WTC11 (cell line): ENCODE measurements around the gene CENPS. TPM values are rescaled to one million over a fixed set of nuclear protein-coding genes. Genes with fewer than 3 reads are reported as not detected.

ENCODE experiments used
- ATAC-seq: fragments of 200-7000 bp; cut with Tn5 transposase; 2 replicates; pipeline ENCODE4 v1.10.0; 2021; ENCODE audit warnings: mild to moderate bottlenecking, moderate library complexity
- CTCF ChIA-PET: fragments of 300-600 bp; sonication (Branson Sonifier 250); formaldehyde crosslinking; loops from one replicate; lab custom pipeline; 2021; ENCODE audit warnings: antibody characterized with exemption; lab: Charles Lee
- POLR2A ChIA-PET: fragments of 350-600 bp; sonication (Branson Sonifier 250); formaldehyde crosslinking; loops from one replicate; lab custom pipeline; 2021; ENCODE audit warnings: antibody characterized with exemption; lab: Charles Lee
- DNase-seq: peaks from one replicate; pipeline ENCODE4 v3.0.0; 2021; ENCODE audit warnings: low spot score
- H3K27ac Mint-ChIP-seq: 2 replicates; pipeline ENCODE4 v1.8.0; 2021; ENCODE audit warnings: mixed read lengths
- H3K27me3 Mint-ChIP-seq: 2 replicates; pipeline ENCODE4 v1.8.0; 2021; ENCODE audit warnings: low read depth, mild to moderate bottlenecking, moderate library complexity, mixed read lengths
- H3K36me3 Mint-ChIP-seq: 2 replicates; pipeline ENCODE4 v1.8.0; 2021; ENCODE audit warnings: mixed read lengths
- H3K4me1 Mint-ChIP-seq: 2 replicates; pipeline ENCODE4 v1.8.0; 2022; ENCODE audit warnings: mixed read lengths
- H3K4me3 Mint-ChIP-seq: 2 replicates; pipeline ENCODE4 v1.8.0; 2021; ENCODE audit warnings: mild to moderate bottlenecking, moderate library complexity, mixed read lengths
- H3K9me3 Mint-ChIP-seq: 2 replicates; pipeline ENCODE4 v1.8.0; 2021; ENCODE audit warnings: mixed read lengths
- EMX1 ChIP-seq: fragments of 250-450 bp; sonication (Bioruptor Pico); IDR thresholded peaks from 2 replicates; pipeline ENCODE4 v1.8.0; 2021; ENCODE audit warnings: mild to moderate bottlenecking
- ETV6 ChIP-seq: sonication (generic); formaldehyde crosslinking; IDR thresholded peaks from 2 replicates; pipeline ENCODE4 v1.8.1; 2022; ENCODE audit warnings: mild to moderate bottlenecking, missing genetic modification reagents
- GRHL2 ChIP-seq: fragments of 250-450 bp; sonication (Bioruptor Pico); IDR thresholded peaks from 2 replicates; pipeline ENCODE4 v1.8.0; 2022; ENCODE audit warnings: mild to moderate bottlenecking, moderate library complexity; ENCODE audit not compliant: insufficient replicate concordance, severe bottlenecking
- HMGA2 ChIP-seq: fragments of 250-450 bp; sonication (Bioruptor Pico); IDR thresholded peaks from 2 replicates; pipeline ENCODE4 v1.4.0; 2021; ENCODE audit warnings: mild to moderate bottlenecking, moderate library complexity
- JUN ChIP-seq: sonication (generic); formaldehyde crosslinking; IDR thresholded peaks from 2 replicates; pipeline ENCODE4 v1.8.0; 2023; ENCODE audit warnings: mild to moderate bottlenecking, missing genetic modification reagents
- NFYB ChIP-seq: sonication (generic); formaldehyde crosslinking; conservative IDR thresholded peaks from 2 replicates; pipeline ENCODE4 v1.8.0; 2022; ENCODE audit warnings: low read depth, missing genetic modification reagents
- OVOL2 ChIP-seq: fragments of 250-450 bp; sonication (Bioruptor Pico); IDR thresholded peaks from 2 replicates; pipeline ENCODE4 v1.9.0; 2021; ENCODE audit warnings: mild to moderate bottlenecking, borderline replicate concordance
- SOX15 ChIP-seq: fragments of 250-450 bp; sonication (Bioruptor Pico); IDR thresholded peaks from 2 replicates; pipeline ENCODE4 v1.9.0; 2021; ENCODE audit warnings: mild to moderate bottlenecking
- TEAD1 ChIP-seq: sonication (generic); formaldehyde crosslinking; IDR thresholded peaks from 2 replicates; pipeline ENCODE4 v1.8.0; 2022; ENCODE audit warnings: mild to moderate bottlenecking, missing genetic modification reagents
- total RNA-seq: library from RNA; stranded (reverse); gene quantifications from 3 replicates; pipeline ENCODE4 v1.2.3, GENCODE V29; 2021
- TF ChIP-seq, protein P1 (sequence below): sonication (generic); formaldehyde crosslinking; IDR thresholded peaks from 2 replicates; pipeline ENCODE4 v1.8.0; 2023; ENCODE audit warnings: missing genetic modification reagents, mild to moderate bottlenecking, borderline replicate concordance
- TF ChIP-seq, protein P2 (sequence below): sonication (generic); formaldehyde crosslinking; IDR thresholded peaks from 2 replicates; pipeline ENCODE4 v1.8.1; 2023; ENCODE audit warnings: mild to moderate bottlenecking, moderate library complexity, missing genetic modification reagents
- TF ChIP-seq, protein P3 (sequence below): fragments of 250-450 bp; sonication (Bioruptor Pico); IDR thresholded peaks from 2 replicates; pipeline ENCODE4 v1.9.0; 2021; ENCODE audit warnings: moderate library complexity, mild to moderate bottlenecking, inconsistent platforms, borderline replicate concordance
- TF ChIP-seq, protein P4 (sequence below): sonication (generic); formaldehyde crosslinking; IDR thresholded peaks from 2 replicates; pipeline ENCODE4 v1.8.1; 2022; ENCODE audit warnings: missing genetic modification reagents, borderline replicate concordance
- TF ChIP-seq, protein P5 (sequence below): fragments of 200-600 bp; IDR thresholded peaks from 2 replicates; pipeline ENCODE4 v1.8.0; 2022; ENCODE audit warnings: antibody characterized with exemption
- TF ChIP-seq, protein P6 (sequence below): sonication (generic); formaldehyde crosslinking; IDR thresholded peaks from 2 replicates; pipeline ENCODE4 v1.8.0; 2022; ENCODE audit warnings: mild to moderate bottlenecking, missing genetic modification reagents
- TF ChIP-seq, protein P7 (sequence below): fragments of 250-450 bp; sonication (Bioruptor Pico); IDR thresholded peaks from 2 replicates; pipeline ENCODE4 v2.1.2; 2022; ENCODE audit warnings: mild to moderate bottlenecking, moderate library complexity
- TF ChIP-seq, protein P8 (sequence below): sonication (generic); formaldehyde crosslinking; IDR thresholded peaks from 2 replicates; pipeline ENCODE4 v1.8.1; 2022; ENCODE audit warnings: mild to moderate bottlenecking, missing genetic modification reagents, moderate library complexity, borderline replicate concordance

CENPS gene
- total RNA-seq, 1 experiment from 2014 or later = 13.8 TPM

DNA sequence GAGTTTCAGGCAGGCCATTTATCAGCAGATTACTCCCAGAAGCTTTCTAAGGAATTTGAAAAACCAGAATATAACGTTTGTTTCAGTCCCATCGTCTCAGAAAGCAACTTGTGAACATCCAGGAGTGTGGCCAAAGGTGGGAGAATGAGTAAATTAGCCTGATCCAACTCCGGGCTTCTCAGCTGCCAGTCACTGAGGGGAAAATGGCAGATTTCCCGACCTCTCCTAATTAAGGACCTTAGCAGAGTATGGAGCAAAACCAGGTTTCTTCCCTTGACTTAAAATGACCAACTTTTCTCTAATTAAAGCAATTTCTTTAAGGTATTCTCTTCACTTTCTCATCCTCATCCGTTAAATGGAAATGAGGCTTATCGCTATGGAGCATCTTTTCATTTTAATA is 20.6 kb downstream of the CENPS start (continued):
- TF ChIP-seq, protein P1, sequence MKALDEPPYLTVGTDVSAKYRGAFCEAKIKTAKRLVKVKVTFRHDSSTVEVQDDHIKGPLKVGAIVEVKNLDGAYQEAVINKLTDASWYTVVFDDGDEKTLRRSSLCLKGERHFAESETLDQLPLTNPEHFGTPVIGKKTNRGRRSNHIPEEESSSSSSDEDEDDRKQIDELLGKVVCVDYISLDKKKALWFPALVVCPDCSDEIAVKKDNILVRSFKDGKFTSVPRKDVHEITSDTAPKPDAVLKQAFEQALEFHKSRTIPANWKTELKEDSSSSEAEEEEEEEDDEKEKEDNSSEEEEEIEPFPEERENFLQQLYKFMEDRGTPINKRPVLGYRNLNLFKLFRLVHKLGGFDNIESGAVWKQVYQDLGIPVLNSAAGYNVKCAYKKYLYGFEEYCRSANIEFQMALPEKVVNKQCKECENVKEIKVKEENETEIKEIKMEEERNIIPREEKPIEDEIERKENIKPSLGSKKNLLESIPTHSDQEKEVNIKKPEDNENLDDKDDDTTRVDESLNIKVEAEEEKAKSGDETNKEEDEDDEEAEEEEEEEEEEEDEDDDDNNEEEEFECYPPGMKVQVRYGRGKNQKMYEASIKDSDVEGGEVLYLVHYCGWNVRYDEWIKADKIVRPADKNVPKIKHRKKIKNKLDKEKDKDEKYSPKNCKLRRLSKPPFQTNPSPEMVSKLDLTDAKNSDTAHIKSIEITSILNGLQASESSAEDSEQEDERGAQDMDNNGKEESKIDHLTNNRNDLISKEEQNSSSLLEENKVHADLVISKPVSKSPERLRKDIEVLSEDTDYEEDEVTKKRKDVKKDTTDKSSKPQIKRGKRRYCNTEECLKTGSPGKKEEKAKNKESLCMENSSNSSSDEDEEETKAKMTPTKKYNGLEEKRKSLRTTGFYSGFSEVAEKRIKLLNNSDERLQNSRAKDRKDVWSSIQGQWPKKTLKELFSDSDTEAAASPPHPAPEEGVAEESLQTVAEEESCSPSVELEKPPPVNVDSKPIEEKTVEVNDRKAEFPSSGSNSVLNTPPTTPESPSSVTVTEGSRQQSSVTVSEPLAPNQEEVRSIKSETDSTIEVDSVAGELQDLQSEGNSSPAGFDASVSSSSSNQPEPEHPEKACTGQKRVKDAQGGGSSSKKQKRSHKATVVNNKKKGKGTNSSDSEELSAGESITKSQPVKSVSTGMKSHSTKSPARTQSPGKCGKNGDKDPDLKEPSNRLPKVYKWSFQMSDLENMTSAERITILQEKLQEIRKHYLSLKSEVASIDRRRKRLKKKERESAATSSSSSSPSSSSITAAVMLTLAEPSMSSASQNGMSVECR (CRISPR knock-in tag) = no peak
- TF ChIP-seq, protein P2, sequence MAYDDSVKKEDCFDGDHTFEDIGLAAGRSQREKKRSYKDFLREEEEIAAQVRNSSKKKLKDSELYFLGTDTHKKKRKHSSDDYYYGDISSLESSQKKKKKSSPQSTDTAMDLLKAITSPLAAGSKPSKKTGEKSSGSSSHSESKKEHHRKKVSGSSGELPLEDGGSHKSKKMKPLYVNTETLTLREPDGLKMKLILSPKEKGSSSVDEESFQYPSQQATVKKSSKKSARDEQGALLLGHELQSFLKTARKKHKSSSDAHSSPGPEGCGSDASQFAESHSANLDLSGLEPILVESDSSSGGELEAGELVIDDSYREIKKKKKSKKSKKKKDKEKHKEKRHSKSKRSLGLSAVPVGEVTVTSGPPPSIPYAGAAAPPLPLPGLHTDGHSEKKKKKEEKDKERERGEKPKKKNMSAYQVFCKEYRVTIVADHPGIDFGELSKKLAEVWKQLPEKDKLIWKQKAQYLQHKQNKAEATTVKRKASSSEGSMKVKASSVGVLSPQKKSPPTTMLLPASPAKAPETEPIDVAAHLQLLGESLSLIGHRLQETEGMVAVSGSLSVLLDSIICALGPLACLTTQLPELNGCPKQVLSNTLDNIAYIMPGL = no peak
- TF ChIP-seq, protein P3, sequence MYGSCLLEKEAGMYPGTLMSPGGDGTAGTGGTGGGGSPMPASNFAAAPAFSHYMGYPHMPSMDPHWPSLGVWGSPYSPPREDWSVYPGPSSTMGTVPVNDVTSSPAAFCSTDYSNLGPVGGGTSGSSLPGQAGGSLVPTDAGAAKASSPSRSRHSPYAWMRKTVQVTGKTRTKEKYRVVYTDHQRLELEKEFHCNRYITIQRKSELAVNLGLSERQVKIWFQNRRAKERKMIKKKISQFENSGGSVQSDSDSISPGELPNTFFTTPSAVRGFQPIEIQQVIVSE (CRISPR knock-in tag) = no peak
- no peak for TF ChIP-seq TEAD1 (CRISPR knock-in tag)
- TF ChIP-seq, protein P4, sequence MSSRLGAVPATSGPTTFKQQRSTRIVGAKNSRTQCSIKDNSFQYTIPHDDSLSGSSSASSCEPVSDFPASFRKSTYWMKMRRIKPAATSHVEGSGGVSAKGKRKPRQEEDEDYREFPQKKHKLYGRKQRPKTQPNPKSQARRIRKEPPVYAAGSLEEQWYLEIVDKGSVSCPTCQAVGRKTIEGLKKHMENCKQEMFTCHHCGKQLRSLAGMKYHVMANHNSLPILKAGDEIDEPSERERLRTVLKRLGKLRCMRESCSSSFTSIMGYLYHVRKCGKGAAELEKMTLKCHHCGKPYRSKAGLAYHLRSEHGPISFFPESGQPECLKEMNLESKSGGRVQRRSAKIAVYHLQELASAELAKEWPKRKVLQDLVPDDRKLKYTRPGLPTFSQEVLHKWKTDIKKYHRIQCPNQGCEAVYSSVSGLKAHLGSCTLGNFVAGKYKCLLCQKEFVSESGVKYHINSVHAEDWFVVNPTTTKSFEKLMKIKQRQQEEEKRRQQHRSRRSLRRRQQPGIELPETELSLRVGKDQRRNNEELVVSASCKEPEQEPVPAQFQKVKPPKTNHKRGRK = no peak
- TF ChIP-seq, protein P5, sequence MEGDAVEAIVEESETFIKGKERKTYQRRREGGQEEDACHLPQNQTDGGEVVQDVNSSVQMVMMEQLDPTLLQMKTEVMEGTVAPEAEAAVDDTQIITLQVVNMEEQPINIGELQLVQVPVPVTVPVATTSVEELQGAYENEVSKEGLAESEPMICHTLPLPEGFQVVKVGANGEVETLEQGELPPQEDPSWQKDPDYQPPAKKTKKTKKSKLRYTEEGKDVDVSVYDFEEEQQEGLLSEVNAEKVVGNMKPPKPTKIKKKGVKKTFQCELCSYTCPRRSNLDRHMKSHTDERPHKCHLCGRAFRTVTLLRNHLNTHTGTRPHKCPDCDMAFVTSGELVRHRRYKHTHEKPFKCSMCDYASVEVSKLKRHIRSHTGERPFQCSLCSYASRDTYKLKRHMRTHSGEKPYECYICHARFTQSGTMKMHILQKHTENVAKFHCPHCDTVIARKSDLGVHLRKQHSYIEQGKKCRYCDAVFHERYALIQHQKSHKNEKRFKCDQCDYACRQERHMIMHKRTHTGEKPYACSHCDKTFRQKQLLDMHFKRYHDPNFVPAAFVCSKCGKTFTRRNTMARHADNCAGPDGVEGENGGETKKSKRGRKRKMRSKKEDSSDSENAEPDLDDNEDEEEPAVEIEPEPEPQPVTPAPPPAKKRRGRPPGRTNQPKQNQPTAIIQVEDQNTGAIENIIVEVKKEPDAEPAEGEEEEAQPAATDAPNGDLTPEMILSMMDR = no peak
- TF ChIP-seq, protein P6, sequence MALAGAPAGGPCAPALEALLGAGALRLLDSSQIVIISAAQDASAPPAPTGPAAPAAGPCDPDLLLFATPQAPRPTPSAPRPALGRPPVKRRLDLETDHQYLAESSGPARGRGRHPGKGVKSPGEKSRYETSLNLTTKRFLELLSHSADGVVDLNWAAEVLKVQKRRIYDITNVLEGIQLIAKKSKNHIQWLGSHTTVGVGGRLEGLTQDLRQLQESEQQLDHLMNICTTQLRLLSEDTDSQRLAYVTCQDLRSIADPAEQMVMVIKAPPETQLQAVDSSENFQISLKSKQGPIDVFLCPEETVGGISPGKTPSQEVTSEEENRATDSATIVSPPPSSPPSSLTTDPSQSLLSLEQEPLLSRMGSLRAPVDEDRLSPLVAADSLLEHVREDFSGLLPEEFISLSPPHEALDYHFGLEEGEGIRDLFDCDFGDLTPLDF = no peak
- TF ChIP-seq EMX1 = no peak
- TF ChIP-seq SOX15 (CRISPR knock-in tag) = no peak
- no peak for TF ChIP-seq NFYB (CRISPR knock-in tag)
- TF ChIP-seq, all 79 proteins: peak for 0

DNA sequence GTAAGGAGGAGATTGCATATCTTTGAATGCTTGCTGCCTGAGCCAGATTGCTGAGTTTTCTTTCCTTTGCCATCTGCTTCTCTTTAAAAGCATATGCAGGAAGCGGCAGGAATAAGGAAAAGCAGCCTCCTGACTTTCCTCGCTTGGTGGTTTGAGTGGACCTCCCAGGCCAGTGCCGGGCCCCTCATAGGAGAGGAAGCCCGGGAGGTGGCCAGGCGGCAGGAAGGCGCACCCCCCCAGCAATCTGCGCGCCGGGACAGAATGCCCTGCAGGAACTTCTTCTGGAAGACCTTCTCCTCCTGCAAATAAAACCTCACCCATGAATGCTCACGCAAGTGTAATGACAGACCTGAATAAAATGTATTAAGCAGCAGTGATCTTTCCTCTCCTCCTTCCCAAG is 21.1 kb downstream of the CENPS start:
- peaks cover 7% of the 10 kb centered on the region for H3K36me3 Mint-ChIP-seq
- DNase-seq = no peak
- ATAC-seq = peak; percentile 40
- H3K27ac Mint-ChIP-seq = peak overlapping the region; percentile 3
- H3K4me1 Mint-ChIP-seq = peaks cover 23% of the 10 kb centered on the region
- ChIA-PET POLR2A (no interaction called here), CTCF (interaction anchor here (1.0 to 5.0 kb wide), 4 partner anchors 16 to 56 kb away, joined by 4 to 35 read pairs (median 4); partner anchors contain the start of gene CENPS)
- H3K4me3 Mint-ChIP-seq = peak overlapping the region; percentile 25
- H3K27me3 Mint-ChIP-seq = no peaks in the 10 kb centered on the region; the same call in 1 of the 2 replicates
- H3K9me3 Mint-ChIP-seq = no peaks in the 10 kb centered on the region
- TF ChIP-seq GRHL2 (no peak), ETV6 (no peak), OVOL2 (CRISPR knock-in tag) (no peak), HMGA2 (CRISPR knock-in tag) (no peak), JUN (CRISPR knock-in tag) (no peak)
- TF ChIP-seq, protein P7, sequence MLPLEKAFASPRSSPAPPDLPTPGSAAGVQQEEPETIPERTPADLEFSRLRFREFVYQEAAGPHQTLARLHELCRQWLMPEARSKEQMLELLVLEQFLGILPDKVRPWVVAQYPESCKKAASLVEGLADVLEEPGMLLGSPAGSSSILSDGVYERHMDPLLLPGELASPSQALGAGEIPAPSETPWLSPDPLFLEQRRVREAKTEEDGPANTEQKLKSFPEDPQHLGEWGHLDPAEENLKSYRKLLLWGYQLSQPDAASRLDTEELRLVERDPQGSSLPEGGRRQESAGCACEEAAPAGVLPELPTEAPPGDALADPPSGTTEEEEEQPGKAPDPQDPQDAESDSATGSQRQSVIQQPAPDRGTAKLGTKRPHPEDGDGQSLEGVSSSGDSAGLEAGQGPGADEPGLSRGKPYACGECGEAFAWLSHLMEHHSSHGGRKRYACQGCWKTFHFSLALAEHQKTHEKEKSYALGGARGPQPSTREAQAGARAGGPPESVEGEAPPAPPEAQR (CRISPR knock-in tag) = no peak
- TF ChIP-seq, protein P3 (CRISPR knock-in tag) = no peak
- TF ChIP-seq, protein P8, sequence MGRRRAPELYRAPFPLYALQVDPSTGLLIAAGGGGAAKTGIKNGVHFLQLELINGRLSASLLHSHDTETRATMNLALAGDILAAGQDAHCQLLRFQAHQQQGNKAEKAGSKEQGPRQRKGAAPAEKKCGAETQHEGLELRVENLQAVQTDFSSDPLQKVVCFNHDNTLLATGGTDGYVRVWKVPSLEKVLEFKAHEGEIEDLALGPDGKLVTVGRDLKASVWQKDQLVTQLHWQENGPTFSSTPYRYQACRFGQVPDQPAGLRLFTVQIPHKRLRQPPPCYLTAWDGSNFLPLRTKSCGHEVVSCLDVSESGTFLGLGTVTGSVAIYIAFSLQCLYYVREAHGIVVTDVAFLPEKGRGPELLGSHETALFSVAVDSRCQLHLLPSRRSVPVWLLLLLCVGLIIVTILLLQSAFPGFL (CRISPR knock-in tag) = no peak
- TF ChIP-seq, all 79 proteins: peak for 0
